HG03280 (cell line): ENCODE data around the gene OR8K5.
"Not testable (repeated sequence)": the region's sequence is repeated elsewhere in the genome, so short reads cannot be mapped to it uniquely, and the experiment has no call there.

Source experiments
- ATAC-seq: cut with Tn5 transposase; IDR thresholded peaks from one replicate; pipeline ENCODE4 v1.9.1; 2021; ENCODE audit warnings: mild to moderate bottlenecking, moderate library complexity; ENCODE audit not compliant: unreplicated experiment

OR8K5 gene, protein sequence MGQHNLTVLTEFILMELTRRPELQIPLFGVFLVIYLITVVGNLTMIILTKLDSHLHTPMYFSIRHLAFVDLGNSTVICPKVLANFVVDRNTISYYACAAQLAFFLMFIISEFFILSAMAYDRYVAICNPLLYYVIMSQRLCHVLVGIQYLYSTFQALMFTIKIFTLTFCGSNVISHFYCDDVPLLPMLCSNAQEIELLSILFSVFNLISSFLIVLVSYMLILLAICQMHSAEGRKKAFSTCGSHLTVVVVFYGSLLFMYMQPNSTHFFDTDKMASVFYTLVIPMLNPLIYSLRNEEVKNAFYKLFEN

DNA sequence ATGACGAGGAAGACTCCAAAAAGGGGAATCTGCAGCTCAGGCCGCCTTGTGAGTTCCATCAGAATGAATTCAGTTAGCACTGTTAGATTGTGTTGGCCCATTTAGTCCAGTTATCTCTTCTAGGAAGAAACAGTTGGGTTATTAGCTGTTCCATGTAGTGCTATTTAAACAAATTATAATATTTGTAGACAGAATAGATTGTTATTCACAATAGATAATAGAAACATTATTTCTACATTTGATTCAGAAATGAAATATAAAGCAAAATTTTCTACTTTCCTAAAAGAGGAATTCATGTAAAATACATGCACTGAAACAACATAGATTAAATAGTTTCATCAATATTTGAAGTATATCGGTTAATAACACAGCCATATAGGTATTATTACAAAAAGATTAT is at the start of gene OR8K5:
Gene OR8K5 (minus strand): TSS at position 101 of the 400 bp plus-strand sequence. CDS start 0 bp downstream, at position 101.
- ATAC-seq: no peak

GRCh38 chr11:56207790-56208189 is 47.7 kb upstream of the OR8K5 start:
- no peak for ATAC-seq

DNA sequence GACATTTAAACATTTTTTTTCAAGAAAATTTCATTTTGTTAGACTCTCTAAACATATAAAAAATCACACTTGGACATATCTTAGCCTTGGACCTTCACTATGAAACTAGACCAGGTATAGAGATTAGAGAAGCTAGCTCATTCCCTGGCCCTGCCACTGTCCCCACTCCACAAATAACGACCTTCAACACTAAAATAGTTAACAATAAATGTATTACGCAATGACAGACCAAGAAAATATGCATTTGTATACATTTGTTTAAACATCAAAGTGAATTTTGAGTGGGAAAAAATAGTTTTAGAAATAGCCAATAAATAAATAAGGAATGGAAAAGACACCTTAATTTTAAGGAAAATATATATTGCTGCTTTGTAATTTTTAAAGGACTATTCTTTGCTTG is 37.2 kb upstream of the OR8K5 start:
- no peak for ATAC-seq

DNA sequence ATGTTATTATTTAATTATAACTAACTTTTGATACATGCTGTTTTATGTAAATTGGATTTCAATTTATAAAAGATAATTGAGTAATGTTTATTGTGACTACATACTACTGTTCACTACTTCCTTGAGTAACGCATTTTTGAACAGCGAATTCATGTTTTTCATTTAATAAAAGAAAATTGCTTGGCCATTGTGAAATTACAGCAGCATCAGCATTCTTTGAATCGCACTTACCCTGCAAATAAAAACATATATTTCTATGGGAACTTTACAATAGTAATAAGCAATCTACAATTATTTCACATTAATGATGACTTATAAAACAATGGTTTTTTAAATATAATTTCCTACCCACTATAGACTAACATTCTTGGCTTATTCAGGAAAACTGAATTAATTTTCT is 36.6 kb upstream of the OR8K5 start:
- no peak for ATAC-seq

- no peak for ATAC-seq
These were observed 28.5 kb upstream of the OR8K5 start for GRCh38 chr11:56188602-56189001.

GRCh38 chr11:56183459-56183858 is 23.3 kb upstream of the OR8K5 start:
- ATAC-seq: no peak

DNA sequence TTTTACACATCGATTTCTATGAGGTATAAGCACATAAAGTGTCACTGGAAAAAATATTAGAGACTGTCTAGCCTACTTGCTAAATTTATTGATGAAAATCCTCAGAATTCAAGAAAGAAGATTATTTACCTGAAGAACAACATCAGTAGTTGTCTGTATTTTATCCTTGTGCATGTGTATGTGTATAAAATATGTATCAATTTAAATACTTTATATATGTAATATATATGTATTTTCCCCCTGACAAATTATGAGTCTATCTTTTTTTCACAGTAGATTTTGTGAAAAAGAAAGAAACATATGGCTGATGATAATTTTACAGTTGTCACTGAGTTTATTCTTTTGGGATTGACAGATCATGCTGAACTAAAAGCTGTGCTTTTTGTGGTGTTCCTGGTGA is 16.2 kb upstream of the OR8K5 start, which contains the start of gene OR5J2:
Gene OR5J2 (plus strand): TSS at position 301 of the 400 bp plus-strand sequence. CDS start 0 bp downstream, at position 301.
- ATAC-seq: no peak

DNA sequence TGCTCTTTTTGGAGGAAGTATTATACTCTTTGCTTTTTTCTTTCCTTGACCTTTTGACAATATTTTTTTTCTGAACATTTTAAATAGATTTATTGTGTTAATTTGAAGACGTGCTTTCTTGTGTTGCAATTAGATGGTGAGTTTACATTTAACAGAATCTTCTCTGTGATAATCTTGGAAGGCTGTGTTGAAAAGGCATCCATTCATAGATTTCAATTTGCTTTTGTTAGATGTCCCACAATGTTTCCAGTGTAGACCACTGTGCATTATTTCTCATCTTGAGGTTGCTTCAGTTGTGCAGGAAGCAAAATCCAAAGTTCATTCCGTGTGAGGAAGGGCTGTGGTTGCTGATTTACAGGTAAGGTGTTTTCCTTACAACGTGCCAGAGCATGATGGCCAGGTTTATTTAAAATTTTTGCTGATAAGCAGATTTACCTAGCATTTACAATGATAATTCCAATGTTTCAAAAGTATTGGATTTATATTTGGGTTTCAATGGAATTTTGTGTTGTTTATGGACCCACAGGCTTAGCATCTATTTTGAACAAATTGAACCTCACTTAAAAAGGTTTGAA is 12.2 kb upstream of the OR8K5 start:
- ATAC-seq: no peak

GRCh38 chr11:56163804-56164203 is 3.7 kb upstream of the OR8K5 start:
- no peak for ATAC-seq

DNA sequence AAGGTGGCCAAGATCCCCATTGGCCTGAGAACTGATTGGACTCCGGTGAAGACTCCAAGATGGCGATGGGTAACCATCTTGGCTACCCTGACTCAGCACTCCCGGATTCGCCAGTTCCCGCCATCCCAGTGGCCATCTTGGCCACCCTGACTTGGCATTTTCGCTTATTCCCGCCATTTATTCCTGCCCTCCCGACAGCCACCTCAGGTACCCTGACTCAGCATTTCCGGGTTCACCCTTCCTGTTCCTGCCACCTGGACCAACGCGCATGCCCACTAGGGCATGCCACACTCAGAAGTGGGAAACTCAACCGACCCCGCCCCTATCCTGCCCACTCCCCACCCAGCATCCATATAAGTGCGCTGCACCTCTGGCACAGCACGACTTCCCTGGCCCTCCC is 7.8 kb downstream of the OR8K5 start:
- ATAC-seq: no peak

DNA sequence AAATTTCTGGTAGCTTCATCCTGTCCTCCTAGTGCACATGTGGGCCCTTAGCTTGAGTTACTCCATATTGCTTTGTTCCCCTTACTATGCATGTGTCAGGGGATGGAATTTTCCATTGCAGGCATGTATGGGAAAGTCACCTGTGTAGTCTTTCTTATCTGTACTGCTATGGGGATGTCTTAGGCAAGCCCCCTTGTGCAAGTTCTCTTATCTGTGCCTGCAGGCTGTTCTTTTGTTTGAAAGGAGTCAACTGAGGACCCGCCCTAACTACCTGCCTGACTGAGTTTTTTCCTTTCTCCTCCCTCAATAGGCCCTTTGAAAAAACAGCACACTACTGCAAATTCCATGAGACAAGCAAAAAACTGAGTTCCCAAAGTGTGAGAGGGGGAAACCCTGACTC is 8.7 kb downstream of the OR8K5 start:
- no peak for ATAC-seq

DNA sequence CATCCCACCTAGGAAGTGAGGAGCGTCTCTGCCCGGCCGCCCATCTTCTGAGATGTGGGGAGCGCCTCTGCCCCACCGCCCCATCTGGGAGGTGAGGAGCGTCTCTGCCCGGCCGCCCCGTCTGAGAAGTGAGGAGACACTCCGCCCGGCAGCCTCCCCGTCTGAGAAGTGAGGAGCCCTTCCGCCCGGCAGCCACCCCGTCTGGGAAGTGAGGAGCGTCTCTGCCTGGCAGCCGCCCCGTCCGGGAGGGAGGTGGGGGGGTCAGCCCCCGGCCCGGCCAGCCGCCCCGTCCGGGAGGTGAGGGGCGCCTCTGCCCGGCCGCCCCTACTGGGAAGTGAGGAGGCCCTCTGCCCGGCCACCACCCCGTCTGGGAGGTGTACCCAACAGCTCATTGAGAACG is 16.4 kb downstream of the OR8K5 start:
- ATAC-seq: not testable (repeated sequence)

GRCh38 chr11:56140151-56140661 is 19.9 kb downstream of the OR8K5 start, which contains the start of gene OR8J3:
OR8J3 (minus strand) TSS chr11:56140201; CDS start chr11:56137718, 2,483 bp downstream.
- no peak for ATAC-seq

DNA sequence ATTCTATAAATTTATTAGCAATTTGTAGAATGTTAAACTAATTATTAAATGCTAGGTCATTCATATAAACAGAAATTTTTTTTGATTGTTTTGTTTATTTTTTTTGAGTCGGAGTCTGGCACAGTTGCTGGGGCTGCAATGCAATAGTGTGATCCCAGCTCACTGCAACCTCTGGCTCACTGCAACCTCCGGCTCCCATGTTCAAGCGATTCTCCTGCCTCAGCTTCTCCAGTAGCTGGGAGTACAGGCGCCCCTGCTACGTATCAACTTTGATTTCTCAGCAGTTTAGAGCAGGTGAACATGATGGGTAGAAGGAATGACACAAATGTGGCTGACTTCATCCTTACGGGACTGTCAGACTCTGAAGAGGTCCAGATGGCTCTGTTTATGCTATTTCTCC is 38.0 kb downstream of the OR8K5 start, which contains the start of gene OR8H3:
Gene OR8H3 (plus strand): TSS at position 301 of the 400 bp plus-strand sequence. CDS start 0 bp downstream, at position 301.
- ATAC-seq: no peak
